DMS79 (cell line): ENCODE measurements around the gene CPNE5.

ENCODE experiments used
- DNase-seq: peaks from one replicate; lab custom pipeline; 2025; lab: John Stamatoyannopoulos, UW

CPNE5 gene

DNA sequence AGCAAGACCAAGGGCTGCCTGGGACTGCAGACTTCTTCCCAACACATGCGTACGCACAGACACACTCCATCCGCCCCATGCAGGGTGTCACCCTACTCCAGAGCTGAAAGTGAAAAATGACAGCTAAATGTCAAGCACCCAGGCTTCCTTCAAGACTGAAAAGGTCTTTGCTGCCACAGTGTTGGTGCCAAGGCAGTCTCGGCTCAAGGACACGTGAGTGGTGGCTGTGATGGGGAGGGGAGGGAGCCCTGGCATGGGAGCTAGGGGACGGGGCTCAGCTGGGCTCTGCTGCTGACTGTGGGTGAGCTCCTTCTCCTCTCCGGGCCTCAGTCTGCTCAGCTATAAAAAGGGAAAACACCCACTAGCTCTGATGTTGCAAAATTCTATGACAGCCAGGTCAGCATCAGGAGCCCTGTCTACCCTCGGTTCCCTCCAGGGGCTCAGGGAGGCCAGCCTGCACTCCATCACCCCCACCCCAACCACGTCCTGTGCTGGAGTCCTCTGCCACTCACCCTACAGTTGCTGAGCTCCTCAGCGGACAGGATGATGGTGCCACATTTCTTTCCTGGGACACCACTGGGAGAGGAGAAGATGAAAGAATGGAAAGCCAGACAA is 47.6 kb downstream of the CPNE5 start:
- DNase-seq, result no peak

DNA sequence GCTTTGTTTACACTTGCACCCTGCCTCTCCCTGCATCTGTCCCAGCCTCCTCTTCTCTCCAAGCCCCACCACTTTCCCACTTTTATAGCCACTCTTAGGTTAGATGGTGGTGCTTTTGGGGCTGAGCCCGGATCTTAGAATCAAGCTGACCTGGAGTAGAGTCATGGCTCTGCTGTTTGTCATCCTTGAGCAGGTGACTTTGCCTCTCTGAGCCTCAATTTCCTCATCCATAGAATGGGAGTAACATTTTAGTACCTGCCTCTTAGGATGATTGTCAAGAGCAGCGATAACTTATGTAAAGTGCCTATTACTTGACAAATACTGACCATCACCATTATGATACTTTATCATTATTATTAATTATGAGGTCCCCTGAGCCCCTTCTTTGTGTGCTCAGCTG is 48.2 kb downstream of the CPNE5 start:
- DNase-seq, result no peak

DNA sequence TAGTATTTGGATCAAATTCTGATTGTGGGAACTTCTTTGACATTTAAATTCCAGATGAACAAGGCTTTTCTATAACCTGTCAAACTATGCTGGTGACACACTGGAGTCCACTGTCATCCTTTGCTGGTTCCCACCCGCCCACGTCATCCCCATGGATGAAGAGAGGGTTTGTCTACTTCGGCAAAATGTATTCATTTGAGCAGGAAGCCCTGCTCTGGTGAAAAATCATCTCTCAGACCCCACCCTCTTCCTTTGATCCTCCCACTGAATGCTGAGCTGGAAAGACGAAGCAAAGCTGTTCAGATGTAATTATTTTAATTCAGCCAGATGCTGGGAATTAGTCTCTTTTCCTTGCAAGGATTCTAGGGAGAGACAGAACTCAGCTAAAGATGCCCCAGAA is 50.5 kb downstream of the CPNE5 start:
- no peak for DNase-seq

DNA sequence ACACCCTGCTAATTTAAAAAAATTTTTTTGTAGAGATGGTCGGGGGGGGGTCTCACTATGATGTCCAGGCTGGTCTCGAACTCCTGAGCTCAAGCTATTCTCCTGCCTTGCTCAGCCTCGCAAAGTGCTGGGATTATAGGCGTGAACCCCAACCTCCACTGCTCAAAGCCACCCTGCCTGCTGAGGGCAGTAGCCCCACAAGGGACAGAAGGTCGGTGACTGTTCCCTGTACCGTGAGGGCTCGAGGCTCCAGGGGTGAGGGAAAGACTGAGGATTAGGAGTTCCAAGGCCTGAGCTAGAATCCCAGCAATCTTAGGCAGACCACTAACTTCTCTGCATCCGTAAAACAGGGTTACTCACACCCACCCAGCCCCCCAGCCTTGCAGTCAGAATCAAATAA is 51.1 kb downstream of the CPNE5 start:
- DNase-seq, result no peak

DNA sequence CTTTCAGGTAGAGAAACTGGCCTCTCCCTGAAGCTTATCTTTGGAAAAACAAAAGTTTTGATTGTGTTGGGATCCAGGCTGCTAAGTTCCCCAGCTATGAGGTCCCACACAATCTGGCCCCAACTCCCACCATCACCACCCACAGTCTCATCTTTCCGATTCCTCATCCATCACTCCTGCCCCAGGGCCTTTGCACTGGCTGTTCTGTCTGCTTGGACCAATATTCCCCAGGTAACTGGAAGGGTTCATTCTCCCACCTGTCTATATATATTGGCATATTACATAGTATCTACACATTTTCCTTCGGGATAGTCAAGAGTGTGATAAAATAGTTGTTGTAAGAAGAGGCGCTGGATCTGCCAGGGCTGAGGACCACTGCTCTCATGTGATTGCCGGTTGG is 52.0 kb downstream of the CPNE5 start:
- DNase-seq, result no peak

DNA sequence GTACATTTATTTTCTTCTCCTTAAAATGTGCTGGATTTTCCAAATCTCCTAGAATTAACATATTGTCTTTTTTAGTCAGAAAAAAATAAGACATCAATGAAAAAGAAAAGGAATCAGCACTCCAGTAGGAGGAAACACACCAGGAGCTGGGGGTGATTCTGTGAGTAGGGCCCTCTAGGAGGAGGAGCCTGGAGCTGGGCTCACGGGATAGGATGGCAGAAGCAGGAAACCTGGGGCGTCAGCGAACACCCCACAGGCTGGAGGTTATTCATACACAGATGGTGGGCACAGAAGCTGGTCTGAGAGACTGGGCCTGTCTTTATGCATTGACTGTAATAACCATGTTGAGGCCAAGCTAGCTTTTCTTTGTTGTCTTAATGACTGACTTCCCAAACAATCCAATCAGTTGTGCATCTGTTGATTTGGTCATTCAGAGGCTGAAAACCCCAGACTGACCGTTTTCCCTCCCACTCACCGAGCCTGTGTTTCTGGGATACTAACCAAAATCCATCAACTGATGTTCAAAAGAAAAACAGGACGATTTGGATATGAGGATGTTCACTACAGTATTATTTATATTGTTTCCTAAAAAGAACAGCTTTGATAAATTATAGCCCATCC is 53.1 kb downstream of the CPNE5 start:
- no peak for DNase-seq

DNA sequence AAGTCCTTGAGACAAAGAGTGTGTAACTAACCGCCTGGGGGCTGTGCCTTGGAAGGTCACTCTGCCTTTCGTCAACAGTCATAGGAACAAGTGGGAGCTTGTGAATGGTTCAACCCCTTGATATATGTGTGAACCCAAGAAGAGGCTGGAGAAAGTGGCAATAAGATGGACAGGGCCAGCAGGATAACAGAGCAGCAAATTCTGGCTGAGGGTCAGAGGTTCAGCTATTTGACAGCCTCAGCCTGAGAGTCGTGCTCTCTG is 54.9 kb downstream of the CPNE5 start:
- DNase-seq, result no peak

DNA sequence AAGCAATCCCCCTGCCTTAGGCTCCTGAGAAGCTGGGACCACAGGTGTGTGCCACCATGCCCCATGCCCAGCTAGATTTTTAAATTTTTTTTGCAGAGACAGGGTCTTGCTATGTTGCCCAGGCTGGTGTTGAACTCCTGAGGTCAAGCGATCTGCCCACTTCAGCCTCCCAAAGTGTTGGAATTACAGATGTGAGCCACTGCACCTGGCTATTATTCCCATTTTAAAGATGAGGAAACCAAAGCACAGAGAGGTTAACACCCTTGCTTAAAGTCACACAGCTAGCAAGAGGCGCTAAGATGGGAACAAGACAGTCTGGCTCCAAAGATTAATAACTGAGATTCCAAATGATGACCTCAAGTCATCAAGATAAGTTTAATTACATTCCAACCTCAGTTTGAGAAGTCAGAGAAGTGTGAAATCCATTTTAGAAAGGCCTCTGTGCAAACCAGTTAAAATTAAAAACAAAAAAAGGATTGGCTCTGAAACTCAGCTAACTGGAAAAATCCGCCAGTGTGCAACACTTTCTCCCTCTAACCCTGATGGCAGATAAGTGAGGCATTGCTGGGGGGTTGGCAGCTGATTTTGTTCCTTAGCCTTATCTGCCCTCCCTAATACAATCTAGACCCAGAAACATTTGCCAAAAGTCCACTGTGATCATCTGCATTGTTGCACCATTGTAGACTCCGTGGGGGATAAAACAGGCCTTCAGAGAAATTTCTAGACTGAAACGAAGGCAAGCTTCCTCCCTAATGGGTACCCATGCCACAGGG is 55.5 kb downstream of the CPNE5 start:
- no peak for DNase-seq

DNA sequence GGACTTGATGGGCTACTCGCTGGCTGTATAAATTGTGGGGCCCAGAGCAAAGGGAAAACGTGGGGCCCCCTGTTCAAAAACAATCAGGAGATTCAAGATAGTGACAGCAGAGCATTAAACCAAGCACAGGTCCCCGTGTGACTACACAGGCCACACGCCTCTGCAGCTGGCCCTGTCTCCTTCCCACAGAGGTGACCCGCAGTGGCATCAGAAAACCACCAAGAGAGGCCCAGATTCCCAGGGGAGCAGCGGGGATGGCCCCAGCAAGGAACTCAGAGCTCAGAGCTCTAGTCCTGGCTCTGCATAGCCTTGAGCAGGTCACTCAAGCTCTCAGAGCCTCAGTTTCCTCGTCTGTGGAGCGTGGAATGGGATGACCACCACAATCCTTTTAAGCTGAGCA is 57.6 kb downstream of the CPNE5 start:
- DNase-seq, result no peak

DNA sequence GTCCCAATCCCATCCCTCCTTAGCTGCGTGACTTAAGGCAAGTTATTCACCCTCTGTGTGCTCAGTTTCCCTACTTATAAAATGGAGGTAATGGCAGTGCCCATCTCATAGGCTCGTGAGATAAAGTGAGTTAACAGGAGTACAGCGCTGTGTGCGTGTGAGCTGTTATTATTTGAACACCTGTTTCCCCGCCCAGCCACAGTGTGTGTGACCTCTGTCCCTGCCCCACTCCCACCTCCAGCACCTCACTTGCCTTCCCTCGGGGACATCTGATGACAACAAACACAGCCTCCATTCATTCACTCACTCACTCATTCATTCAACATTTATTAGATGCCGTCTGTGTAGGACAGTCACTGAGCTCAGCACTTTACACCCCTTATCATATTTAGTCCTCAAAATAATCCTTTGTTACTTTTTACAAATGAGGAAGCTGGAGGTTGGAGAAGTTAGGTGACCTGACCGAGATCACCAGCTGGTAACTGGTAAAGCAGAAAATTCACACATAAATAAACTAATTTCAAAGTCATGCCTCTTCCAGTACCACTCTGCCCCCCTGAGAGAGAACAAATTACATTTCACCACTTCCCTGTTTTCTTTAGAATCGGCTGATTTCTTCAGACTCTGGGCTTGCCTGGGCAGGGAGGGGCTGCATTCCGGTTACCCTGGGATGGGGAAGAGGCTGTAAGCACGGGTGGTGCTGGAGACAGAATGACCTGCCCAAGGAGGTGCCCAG is 58.6 kb downstream of the CPNE5 start:
- no peak for DNase-seq

DNA sequence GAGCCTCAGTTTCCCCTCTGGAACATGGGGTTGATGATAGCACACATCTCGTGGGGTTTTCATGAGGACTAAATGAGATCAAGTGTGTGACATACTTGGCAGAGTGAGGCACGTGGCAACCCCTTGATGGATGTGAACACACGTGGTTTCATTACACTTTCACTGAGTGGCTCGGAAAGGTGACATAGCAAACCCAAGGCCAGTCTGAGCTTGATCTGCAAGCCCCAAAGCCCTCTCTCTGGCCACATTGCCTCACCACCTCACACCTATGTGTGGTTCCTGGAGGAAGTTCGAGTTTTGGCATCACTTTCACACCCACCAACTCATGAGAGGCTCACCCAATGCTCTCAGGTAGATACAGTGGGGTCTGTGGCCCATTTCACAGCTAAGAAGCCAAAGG is 60.0 kb downstream of the CPNE5 start:
- no peak for DNase-seq

DNA sequence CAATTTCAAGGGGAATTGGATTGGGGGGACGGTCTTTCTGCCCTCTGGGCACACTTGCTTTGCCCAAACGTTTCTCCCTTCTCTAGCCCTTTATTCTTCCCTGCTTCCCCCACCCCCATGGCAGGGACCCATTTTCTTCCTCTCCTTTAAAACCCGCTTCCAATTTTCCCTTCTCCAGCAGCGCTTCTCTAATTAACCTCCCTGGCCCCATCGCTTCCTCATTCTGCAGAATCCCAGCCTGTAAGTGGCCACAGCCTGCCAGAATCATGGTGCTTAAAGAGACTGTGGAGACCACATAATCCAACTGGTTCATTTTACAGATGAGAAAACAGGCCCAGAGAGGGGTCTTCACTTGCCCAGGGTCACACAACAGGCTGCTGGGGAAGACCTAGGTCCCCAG is 61.4 kb downstream of the CPNE5 start:
- DNase-seq, result no peak

DNA sequence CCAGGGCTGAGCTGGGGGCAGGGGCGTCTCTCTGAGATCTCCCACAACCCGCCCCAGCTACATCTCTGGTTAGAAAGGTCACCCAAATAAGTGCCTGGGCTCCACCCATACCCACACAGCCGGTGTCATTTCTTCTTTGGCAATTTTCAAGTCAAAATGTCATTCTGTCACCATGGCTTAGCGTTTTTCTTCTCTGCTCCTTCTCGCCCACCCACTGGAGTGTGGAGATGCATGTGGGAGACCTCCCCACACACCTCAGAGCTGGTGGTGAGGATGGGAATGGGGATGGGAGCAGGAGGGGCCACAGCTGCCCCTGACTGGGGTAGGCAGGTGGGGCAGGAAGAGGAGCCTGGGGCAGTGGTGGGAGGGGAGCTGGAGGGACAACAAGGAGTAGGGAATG is 63.1 kb downstream of the CPNE5 start:
- DNase-seq, result no peak

DNA sequence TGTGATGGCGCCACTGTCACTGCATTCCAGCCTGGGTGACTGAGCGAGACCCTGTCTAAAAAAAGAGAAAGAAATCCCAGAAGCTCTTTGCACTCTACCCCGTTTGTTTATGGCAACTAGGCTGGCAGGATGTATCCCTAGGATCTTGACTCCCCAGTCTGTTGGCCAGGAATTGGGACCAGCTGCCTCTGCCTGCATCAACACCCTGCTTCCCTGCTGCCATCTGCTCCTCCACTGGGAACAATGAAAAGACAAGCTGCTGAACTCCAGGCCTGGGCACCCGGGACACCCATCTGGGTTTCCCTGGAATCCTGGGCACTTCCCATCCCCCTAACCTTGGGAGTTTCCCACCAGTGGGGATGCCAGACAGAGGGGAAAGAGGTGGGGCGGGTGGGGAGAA is 64.9 kb downstream of the CPNE5 start:
- DNase-seq, result no peak

DNA sequence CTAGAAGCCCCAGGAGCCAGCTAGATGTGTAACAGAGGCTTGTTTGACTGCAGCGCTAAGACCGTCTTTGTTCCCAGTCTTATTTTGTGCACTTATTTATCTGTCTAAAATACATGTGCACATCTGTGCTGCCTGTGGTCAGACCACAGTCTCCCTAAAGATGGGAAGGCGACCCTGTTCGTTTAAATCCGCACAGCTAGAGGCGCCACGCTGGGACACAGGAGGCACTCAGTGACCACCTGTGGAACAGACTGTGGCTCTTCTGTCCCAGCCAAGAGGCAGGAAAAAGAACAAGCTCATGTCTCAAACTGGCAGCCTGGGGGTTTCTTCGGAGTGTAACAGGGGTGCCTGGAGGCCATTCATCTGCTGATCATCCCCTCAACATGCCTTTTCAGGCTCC is 66.8 kb downstream of the CPNE5 start:
- no peak for DNase-seq

DNA sequence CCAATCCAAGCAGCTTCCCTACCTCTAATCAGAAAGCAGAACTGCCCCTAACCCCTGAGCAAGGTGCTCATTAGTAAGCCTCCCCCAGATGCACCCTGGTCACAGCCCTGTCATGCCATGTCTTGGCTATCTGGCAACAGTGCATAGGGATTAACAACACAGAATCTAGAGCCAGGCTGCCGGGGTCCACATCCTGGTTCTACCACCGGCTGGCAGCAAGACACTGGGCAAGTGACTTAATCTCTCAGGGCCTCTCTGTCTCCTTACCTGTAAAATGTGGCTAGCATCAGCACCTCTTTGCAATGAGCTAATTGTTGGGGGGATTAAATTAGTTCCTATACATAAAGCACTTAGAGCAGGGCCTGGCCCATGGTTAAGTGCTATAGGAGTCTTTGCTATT is 68.1 kb downstream of the CPNE5 start:
- DNase-seq, result no peak

DNA sequence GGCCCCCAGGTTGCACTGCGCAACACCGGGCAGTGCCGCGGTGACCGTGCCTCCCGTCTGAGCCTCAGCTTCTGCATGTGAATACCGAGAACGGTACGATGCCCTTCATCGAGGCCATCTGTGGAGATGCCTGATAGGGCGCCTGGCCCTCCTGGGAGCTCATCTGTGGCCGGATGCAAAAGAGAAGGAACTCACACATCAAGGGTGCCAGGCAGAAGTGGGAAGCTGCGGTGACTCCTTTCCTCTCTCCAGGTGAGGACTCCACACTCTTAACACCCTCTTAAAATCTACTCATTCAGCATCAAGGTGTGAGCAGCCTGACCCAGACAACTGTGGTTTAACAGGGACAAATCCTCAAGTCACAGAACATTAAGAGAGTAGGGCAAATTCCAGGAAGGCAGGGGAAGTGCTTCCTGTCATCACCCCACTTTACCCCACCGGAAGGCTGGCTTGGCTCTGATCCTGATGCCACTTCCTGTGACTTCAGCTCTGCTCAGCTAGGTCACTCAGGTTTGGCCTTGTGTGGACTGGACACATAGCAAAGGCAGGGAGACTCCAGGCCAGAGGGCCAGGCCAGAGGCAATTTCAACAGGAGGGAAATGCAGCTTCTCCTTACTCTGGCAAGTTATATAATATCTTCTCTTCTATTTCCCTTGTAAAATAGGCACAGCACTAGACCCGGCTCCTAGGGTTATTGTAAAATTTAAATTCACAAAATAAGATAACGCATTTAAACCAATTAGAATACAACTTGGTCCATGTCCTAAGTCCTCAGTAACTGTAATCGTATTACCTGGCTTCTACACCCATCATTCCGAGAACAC is 69.4 kb downstream of the CPNE5 start:
- DNase-seq, result no peak

DNA sequence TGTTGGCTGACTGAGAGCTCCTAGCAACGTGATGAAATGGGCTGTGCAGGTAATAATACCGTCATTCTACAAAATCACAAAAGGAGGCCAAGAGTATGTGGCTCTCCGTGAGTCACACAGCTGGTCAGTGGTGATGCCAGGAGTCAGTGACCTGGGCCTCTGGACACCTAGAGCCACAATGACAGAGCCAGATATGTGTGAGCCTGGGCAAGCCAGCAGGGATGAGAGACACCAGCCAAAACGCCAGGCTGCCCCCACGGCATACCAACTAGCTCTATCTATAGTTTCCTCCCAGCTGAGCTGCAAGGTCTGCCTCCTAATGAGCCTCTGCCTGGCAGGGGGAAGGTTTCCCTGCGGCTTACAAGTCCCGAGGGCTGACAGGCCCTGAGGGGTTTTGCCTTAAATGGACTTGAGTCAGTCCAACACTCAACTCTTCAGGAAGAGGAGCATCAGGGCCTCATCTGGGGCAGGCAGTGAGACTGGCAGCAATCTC is 70.0 kb downstream of the CPNE5 start:
- DNase-seq, result no peak

DNA sequence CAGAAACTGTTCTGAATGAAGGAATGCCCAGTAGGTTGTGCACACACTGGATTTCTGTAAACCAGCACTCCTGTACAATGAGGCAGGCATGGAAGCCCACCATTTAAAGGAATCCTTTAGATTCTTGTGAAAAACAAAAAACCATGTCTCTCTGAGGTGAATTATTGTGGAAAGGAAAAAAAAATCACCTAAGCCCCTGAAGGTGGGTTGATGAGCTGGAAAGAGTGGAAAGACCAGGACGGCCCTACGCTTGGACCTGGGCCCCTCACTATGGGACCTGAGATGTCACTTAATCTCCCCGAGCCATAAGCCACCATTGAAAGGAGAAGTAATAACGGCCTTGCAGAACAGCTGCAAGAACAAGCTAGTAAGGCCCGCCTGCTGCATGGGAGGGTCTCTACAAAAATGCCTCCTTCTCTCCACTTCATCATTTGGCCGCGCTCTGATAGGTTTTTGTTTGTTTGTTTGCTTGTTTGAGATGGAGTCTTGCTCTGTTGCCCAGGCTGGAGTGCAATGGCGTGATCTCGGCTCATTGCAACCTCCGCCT is 72.8 kb downstream of the CPNE5 start:
- no peak for DNase-seq

DNA sequence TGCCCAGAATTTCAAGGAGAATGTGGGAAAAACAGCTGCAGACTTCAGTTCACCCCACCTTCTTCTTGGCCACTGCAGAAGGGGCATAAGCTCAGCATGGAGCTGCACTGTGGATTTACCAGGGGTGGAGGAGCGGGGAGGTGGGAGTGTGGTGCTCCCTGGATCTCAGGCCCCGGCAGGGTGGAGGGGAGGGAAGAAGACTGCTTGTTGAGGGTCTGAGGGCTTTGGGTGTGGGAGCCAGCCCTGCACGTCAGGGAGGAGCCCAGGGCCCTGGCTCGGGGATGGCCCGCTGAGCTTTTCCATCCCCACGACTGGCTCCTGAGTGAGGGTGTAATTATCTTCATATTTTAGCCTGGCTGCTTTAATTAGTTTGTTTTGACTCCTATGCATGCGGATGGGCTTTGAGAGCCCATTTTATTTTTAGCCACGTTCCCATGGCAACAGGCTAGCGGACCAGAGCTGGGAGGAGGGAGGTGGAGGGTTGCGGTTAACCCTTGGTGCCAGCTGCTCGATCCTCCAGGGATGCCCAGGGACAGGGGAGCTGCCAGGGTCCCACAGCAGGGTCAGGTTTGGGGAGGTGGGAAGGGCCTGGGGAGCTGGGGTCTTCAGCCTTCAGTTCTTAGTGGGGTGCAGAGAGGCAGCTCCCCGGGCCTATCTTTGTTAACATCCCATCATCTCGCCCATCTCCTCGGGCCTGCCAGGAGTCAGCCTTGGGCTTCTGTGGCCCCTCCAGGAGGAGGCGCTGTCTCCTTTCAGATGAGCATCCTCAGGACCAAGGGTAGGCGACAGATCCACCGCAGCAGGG is 73.4 kb downstream of the CPNE5 start:
- DNase-seq, result peak; percentile 25

DNA sequence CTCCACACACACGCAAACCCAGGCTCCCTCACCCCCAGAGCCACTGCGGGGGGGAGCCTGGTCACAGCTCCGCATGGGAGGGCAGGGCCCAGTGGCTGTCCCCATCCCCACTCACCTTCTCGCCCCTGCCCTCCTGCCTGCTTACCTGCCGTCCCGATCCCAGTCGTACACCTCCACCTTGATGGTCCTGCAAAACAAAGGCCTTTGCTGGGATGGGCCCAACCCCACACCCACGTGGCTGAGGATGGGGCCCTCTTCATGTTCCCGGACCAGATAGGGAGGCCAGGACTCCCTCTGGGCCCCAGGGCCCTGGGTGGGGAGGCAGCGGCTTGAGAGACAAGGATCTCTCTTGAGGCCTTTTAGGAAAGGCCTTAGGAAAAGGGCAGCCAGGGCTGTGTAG is 74.1 kb downstream of the CPNE5 start:
- no peak for DNase-seq
